Fibroblast of mammary gland (primary cell): ENCODE results near the gene PAQR6.

Experiments
- DNase-seq: peaks from one replicate; pipeline ENCODE4 v3.0.0-alpha.2; 2010; ENCODE audit warnings: low read depth
- H3K4me3 ChIP-seq: 2 replicates; pipeline ENCODE4 v1.5.1; 2011; ENCODE audit warnings: low read depth, mild to moderate bottlenecking, low read length, moderate library complexity; ENCODE audit not compliant: control insufficient read depth
- CTCF ChIP-seq: conservative IDR thresholded peaks from 2 replicates; pipeline ENCODE4 v1.5.1; 2011; ENCODE audit warnings: low read depth, low read length, inconsistent platforms; ENCODE audit not compliant: control insufficient read depth, insufficient read depth

Gene PAQR6

GRCh38 chr1:156211243-156211642, 36.6 kb downstream of the PAQR6 start:
- no peak for DNase-seq
- TF ChIP-seq CTCF = no peak
- H3K4me3 ChIP-seq = no peak overlapping the region

DNA sequence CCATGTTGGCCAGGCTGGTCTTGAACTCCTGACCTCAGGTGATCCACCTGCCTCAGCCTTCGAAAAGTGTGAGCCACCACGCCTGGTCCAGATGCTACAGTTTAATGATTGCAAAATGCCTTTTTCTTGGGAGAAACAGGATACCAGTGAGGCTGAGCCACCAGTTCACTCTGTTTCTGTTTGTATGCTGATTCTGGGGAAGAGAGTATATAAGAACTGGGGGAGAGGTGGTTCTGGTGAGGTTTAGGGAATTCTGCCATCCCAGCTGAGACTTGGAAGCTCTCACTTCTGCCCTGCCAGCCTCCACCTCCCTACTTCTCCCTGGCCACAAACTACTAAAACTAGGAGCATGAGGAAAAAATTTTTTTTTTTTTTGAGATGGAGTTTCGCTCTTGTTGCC, 43.2 kb downstream of the PAQR6 start:
- TF ChIP-seq CTCF = no peak
- DNase-seq = peak; percentile 29
- H3K4me3 ChIP-seq = no peak overlapping the region

- no peak overlapping the region for H3K4me3 ChIP-seq
- no peak for TF ChIP-seq CTCF
- peak; percentile 43 for DNase-seq
Measured at GRCh38 chr1:156203331-156203730, 44.5 kb downstream of the PAQR6 start.

DNA sequence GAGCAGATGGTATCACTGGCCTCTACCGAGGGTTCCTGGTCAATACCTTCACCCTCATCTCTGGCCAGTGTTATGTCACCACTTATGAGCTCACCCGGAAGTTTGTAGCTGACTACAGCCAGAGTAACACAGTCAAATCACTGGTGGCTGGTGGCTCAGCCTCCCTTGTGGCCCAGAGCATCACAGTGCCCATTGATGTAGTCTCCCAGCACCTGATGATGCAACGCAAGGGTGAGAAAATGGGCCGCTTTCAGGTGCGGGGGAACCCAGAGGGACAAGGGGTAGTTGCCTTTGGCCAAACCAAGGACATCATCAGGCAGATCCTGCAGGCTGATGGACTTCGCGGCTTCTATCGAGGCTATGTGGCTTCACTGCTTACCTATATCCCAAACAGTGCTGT, 47.8 kb downstream of the PAQR6 start:
- H3K4me3 ChIP-seq = no peak overlapping the region
- no peak for TF ChIP-seq CTCF
- no peak for DNase-seq

DNA sequence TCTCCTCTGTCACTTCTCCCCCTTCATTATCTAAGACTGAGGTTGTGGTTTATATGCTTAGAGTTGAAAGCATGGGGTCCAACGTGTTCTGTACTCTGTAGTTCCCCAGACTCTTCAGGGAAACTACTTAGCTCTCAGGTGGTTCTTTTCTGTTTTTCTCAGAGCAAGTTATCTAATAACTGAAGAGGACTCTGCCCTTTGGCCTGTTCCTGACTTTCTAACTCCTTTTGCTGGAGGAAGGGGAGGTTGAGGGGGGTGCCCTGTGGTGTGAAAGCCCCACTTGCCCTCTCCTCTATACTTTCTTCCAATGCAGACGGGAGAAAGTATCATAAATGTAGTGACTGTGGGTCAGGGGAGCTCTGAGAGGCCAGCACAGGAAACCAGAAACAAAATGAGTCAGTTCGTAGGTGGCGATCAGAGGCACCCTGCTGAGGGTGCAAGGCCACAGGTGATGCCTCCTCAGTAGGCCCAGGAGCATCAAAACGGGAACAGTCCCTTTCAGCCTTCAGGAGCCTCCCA, 49.0 kb downstream of the PAQR6 start:
- TF ChIP-seq CTCF = no peak
- H3K4me3 ChIP-seq = no peak overlapping the region
- no peak for DNase-seq

- no peak for DNase-seq
- H3K4me3 ChIP-seq = no peak overlapping the region
- TF ChIP-seq CTCF = no peak
Measured at GRCh38 chr1:156196445-156196844, 51.4 kb downstream of the PAQR6 start.

- no peak for DNase-seq
- TF ChIP-seq CTCF = no peak
- H3K4me3 ChIP-seq = no peak overlapping the region
Measured at GRCh38 chr1:156195853-156196252, 52.0 kb downstream of the PAQR6 start.
